Thymus (tissue), 11 donors: Measurements from ENCODE around the gene GTSF1L. TPM values are rescaled to one million over a fixed set of nuclear protein-coding genes. Genes with fewer than 3 reads are reported as not detected.

Source experiments
- DNase-seq, 9 donors: peaks; one replicate each; pipeline ENCODE4 v3.0.0-alpha.2; 2013; ENCODE audit warnings: low spot score in 9 of 9, low read depth in 6 of 9, missing footprints in 1 of 9
- H3K27ac ChIP-seq, 2 donors: one replicate each; pipeline ENCODE4 v1.5.1; 2013; ENCODE audit warnings: control low read depth in 1 of 2, low read depth in 1 of 2, low read length in 1 of 2, mild to moderate bottlenecking in 1 of 2, moderate library complexity in 1 of 2
- H3K27me3 ChIP-seq, 2 donors: one replicate each; pipeline ENCODE4 v1.5.1; 2013; ENCODE audit warnings: low read length in 1 of 2; ENCODE audit not compliant: control insufficient read depth in 2 of 2, insufficient read depth in 1 of 2
- H3K36me3 ChIP-seq, 2 donors: one replicate each; pipeline ENCODE4 v1.5.1; 2013; ENCODE audit warnings: low read length in 1 of 2, mild to moderate bottlenecking in 1 of 2, moderate library complexity in 1 of 2; ENCODE audit not compliant: control insufficient read depth in 2 of 2, insufficient read depth in 2 of 2
- H3K4me1 ChIP-seq, 2 donors: one replicate each; pipeline ENCODE4 v1.5.1; 2013; ENCODE audit warnings: low read length in 2 of 2; ENCODE audit not compliant: control insufficient read depth in 2 of 2, insufficient read depth in 2 of 2
- H3K4me3 ChIP-seq, 2 donors: one replicate each; pipeline ENCODE4 v1.5.1; 2013; ENCODE audit warnings: low read length in 2 of 2, control low read depth in 1 of 2, mild to moderate bottlenecking in 1 of 2
- H3K9me3 ChIP-seq, 2 donors: one replicate each; pipeline ENCODE4 v1.5.1; 2013; ENCODE audit warnings: low read length in 1 of 2, mild to moderate bottlenecking in 1 of 2; ENCODE audit not compliant: control insufficient read depth in 2 of 2, insufficient read depth in 1 of 2
- WGBS: extraction: QIAGEN DNeasy Blood & Tissue Kit; methylation state at CpG from one replicate; pipeline ENCODE4 v1.1.7; 2013; 5-methylcytosine and 5-hydroxymethylcytosine counted together
- polyA plus RNA-seq: library from polyadenylated mRNA; stranded (reverse); fragments of 200-250 nt; gene quantifications from one replicate; pipeline ENCODE4 v1.2.3, GENCODE V29; 2013
- total RNA-seq: library from RNA; stranded (reverse); fragments of 120-200 nt; gene quantifications from one replicate; pipeline ENCODE4 v1.2.4, GENCODE V29; 2013
- donor health status: healthy.

GTSF1L gene
- total and polyA plus RNA-seq, 2 donors = 0.14 to 0.75 TPM

- no peaks in the 10 kb centered on the region for H3K4me1 ChIP-seq
- no peak for DNase-seq
- 96% methylated on average over 9 of the region's 9 CpGs for WGBS
- no peaks in the 10 kb centered on the region for H3K27me3 ChIP-seq
- peaks cover 19 to 30% of the 10 kb centered on the region in 2 donors for H3K36me3 ChIP-seq
- no peaks in the 10 kb centered on the region for H3K9me3 ChIP-seq
- H3K27ac ChIP-seq = no peak overlapping the region
- no peak overlapping the region for H3K4me3 ChIP-seq
Measured at GRCh38 chr20:43690943-43691598, 35.7 kb downstream of the GTSF1L start.

- Histone ChIP-seq H3K27me3 (no peaks in the 10 kb centered on the region), H3K9me3 (no peaks in the 10 kb centered on the region), H3K27ac (no peak overlapping the region), H3K4me1 (no peaks in the 10 kb centered on the region), H3K4me3 (no peak overlapping the region), H3K36me3 (peaks cover 17 to 31% of the 10 kb centered on the region in 2 donors)
- no peak for DNase-seq
- 96% methylated on average over 4 of the region's 4 CpGs for WGBS
Measured at GRCh38 chr20:43689165-43689564, 37.6 kb downstream of the GTSF1L start.

- WGBS = 97% methylated on average over 13 of the region's 13 CpGs
- peaks cover 0 to 10% of the 10 kb centered on the region in 2 donors for H3K4me1 ChIP-seq
Measured at GRCh38 chr20:43686820-43687219, 40.0 kb downstream of the GTSF1L start.

GRCh38 chr20:43682446-43682845 is 44.4 kb downstream of the GTSF1L start:
- H3K27ac ChIP-seq = peak overlapping the region in 1 of 2 donors; percentile 94
- no peak for DNase-seq
- WGBS = 97% methylated on average over 9 of the region's 9 CpGs

More at GRCh38 chr20:43686820-43687219, 40.0 kb downstream of the GTSF1L start:
- DNase-seq = no peak
- H3K36me3 ChIP-seq = peaks cover 11 to 32% of the 10 kb centered on the region in 2 donors
- H3K27me3 ChIP-seq = no peaks in the 10 kb centered on the region
- no peaks in the 10 kb centered on the region for H3K9me3 ChIP-seq
- H3K27ac ChIP-seq = no peak overlapping the region
- H3K4me3 ChIP-seq = no peak overlapping the region

GRCh38 chr20:43681991-43682410 is 44.8 kb downstream of the GTSF1L start:
- H3K36me3 ChIP-seq = peaks cover 12 to 20% of the 10 kb centered on the region in 2 donors
- WGBS = 11% methylated on average over 2 of the region's 2 CpGs
- no peaks in the 10 kb centered on the region for H3K9me3 ChIP-seq
- no peaks in the 10 kb centered on the region for H3K27me3 ChIP-seq
- H3K4me3 ChIP-seq = no peak overlapping the region
- H3K27ac ChIP-seq = peak overlapping the region; percentile 70 to 94
- DNase-seq = peak in 6 of 9 donors; percentile 32 to 83 (median 60)
- H3K4me1 ChIP-seq = peaks cover 0 to 19% of the 10 kb centered on the region in 2 donors

More at GRCh38 chr20:43682446-43682845, 44.4 kb downstream of the GTSF1L start:
- H3K27me3 ChIP-seq = no peaks in the 10 kb centered on the region
- H3K4me1 ChIP-seq = peaks cover 0 to 19% of the 10 kb centered on the region in 2 donors
- H3K9me3 ChIP-seq = no peaks in the 10 kb centered on the region
- H3K4me3 ChIP-seq = no peak overlapping the region
- H3K36me3 ChIP-seq = peaks cover 11 to 21% of the 10 kb centered on the region in 2 donors

GRCh38 chr20:43681468-43681942 is 45.3 kb downstream of the GTSF1L start:
- WGBS = 93% methylated on average over 8 of the region's 8 CpGs
- Histone ChIP-seq H3K27me3 (no peaks in the 10 kb centered on the region), H3K9me3 (no peaks in the 10 kb centered on the region), H3K4me1 (peaks cover 0 to 19% of the 10 kb centered on the region in 2 donors), H3K4me3 (no peak overlapping the region), H3K27ac (peak overlapping the region; percentile 70 to 94), H3K36me3 (peaks cover 10 to 16% of the 10 kb centered on the region in 2 donors)
- DNase-seq = peak in 2 of 9 donors; percentile 33 to 63

GRCh38 chr20:43680981-43681380 is 45.8 kb downstream of the GTSF1L start:
- Histone ChIP-seq H3K27me3 (no peaks in the 10 kb centered on the region), H3K36me3 (peaks cover 11 to 12% of the 10 kb centered on the region in 2 donors), H3K9me3 (no peaks in the 10 kb centered on the region), H3K4me3 (no peak overlapping the region), H3K4me1 (peaks cover 0 to 19% of the 10 kb centered on the region in 2 donors), H3K27ac (peak overlapping the region in 1 of 2 donors; percentile 94)
- no peak for DNase-seq
- WGBS = 97% methylated on average over 7 of the region's 7 CpGs

- Histone ChIP-seq H3K9me3 (no peaks in the 10 kb centered on the region), H3K27ac (no peak overlapping the region), H3K4me3 (no peak overlapping the region), H3K36me3 (peaks cover 0 to 12% of the 10 kb centered on the region in 2 donors), H3K27me3 (no peaks in the 10 kb centered on the region), H3K4me1 (peaks cover 0 to 4% of the 10 kb centered on the region in 2 donors)
- no peak for DNase-seq
- WGBS = 97% methylated on average over 5 of the region's 5 CpGs
Measured at GRCh38 chr20:43676368-43676767, 50.4 kb downstream of the GTSF1L start.
